Endothelial cell (in vitro differentiated cells): ENCODE results near the gene CHRNA3. TPM values are rescaled to one million over a fixed set of nuclear protein-coding genes. Genes with fewer than 3 reads are reported as not detected.

Source experiments
- DNase-seq: peaks from one replicate; pipeline ENCODE4 v3.0.0; 2021; ENCODE audit warnings: low spot score
- H3K27ac Mint-ChIP-seq: one replicate; pipeline ENCODE4 v1.8.0; 2021; ENCODE audit warnings: mixed read lengths, inconsistent platforms; ENCODE audit not compliant: unreplicated experiment
- H3K27me3 Mint-ChIP-seq: one replicate; pipeline ENCODE4 v1.8.0; 2021; ENCODE audit warnings: mild to moderate bottlenecking, moderate library complexity, mixed read lengths, inconsistent platforms; ENCODE audit not compliant: unreplicated experiment
- H3K36me3 Mint-ChIP-seq: one replicate; pipeline ENCODE4 v1.8.0; 2021; ENCODE audit warnings: mild to moderate bottlenecking, low read depth, mixed read lengths, inconsistent platforms; ENCODE audit not compliant: unreplicated experiment
- H3K4me1 Mint-ChIP-seq: one replicate; pipeline ENCODE4 v1.8.0; 2021; ENCODE audit warnings: mild to moderate bottlenecking, mixed read lengths, inconsistent platforms; ENCODE audit not compliant: unreplicated experiment
- H3K4me3 Mint-ChIP-seq: one replicate; pipeline ENCODE4 v1.8.0; 2021; ENCODE audit warnings: mild to moderate bottlenecking, mixed read lengths, inconsistent platforms; ENCODE audit not compliant: unreplicated experiment
- H3K9me3 Mint-ChIP-seq: one replicate; pipeline ENCODE4 v1.8.0; 2021; ENCODE audit warnings: mixed read lengths, inconsistent platforms; ENCODE audit not compliant: unreplicated experiment
- total RNA-seq: library from RNA; stranded (reverse); fragmentation: NEBNext Ultra II Directional; extraction: Animal tissue kit (Norgen Biotek cat#: 25700); gene quantifications from one replicate; pipeline ENCODE4 v1.2.1, GENCODE V29; 2021; ENCODE audit not compliant: unreplicated experiment
- TF ChIP-seq, protein P1 (sequence below): fragments of 200-600 bp; sonication (generic); IDR thresholded peaks from one replicate; pipeline ENCODE4 v1.5.0; 2021; ENCODE audit warnings: antibody characterized with exemption; ENCODE audit not compliant: unreplicated experiment

Gene CHRNA3
- total RNA-seq, 1 donor from 2014 or later: 0.74 TPM

- no peaks in the 10 kb centered on the region for H3K36me3 Mint-ChIP-seq
- no peak overlapping the region for H3K27ac Mint-ChIP-seq
- peaks cover 6% of the 10 kb centered on the region for H3K27me3 Mint-ChIP-seq
- TF ChIP-seq, protein P1, sequence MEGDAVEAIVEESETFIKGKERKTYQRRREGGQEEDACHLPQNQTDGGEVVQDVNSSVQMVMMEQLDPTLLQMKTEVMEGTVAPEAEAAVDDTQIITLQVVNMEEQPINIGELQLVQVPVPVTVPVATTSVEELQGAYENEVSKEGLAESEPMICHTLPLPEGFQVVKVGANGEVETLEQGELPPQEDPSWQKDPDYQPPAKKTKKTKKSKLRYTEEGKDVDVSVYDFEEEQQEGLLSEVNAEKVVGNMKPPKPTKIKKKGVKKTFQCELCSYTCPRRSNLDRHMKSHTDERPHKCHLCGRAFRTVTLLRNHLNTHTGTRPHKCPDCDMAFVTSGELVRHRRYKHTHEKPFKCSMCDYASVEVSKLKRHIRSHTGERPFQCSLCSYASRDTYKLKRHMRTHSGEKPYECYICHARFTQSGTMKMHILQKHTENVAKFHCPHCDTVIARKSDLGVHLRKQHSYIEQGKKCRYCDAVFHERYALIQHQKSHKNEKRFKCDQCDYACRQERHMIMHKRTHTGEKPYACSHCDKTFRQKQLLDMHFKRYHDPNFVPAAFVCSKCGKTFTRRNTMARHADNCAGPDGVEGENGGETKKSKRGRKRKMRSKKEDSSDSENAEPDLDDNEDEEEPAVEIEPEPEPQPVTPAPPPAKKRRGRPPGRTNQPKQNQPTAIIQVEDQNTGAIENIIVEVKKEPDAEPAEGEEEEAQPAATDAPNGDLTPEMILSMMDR: no peak
- H3K4me1 Mint-ChIP-seq: no peaks in the 10 kb centered on the region
- no peak for DNase-seq
- H3K4me3 Mint-ChIP-seq: no peak overlapping the region
- no peaks in the 10 kb centered on the region for H3K9me3 Mint-ChIP-seq
Observed at GRCh38 chr15:78634210-78635145, 13.7 kb upstream of the CHRNA3 start.

DNA sequence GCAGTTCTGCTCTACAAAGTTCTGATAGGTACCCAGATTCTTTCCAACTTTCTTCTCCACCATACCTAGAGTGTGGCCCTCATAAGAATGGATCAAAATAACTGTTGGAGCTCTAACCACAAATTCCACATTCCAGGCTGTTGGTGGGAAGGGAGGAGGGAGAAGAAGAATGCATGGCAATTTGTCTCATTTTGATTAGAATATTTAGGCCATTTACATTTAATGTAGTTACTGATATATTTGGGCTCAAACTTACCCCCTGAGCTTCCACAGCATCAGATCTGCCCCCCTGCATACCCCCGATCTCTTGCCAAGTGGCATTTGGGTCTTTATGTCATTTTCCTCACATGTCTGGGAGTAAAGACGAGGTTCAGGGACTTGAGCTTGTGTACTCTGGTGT lies 12.6 kb upstream of the CHRNA3 start:
- Mint-ChIP-seq H3K27ac (no peak overlapping the region), H3K9me3 (no peaks in the 10 kb centered on the region), H3K27me3 (peaks cover 6% of the 10 kb centered on the region), H3K36me3 (no peaks in the 10 kb centered on the region), H3K4me1 (no peaks in the 10 kb centered on the region), H3K4me3 (no peak overlapping the region)
- no peak for DNase-seq
- TF ChIP-seq, protein P1: no peak

DNA sequence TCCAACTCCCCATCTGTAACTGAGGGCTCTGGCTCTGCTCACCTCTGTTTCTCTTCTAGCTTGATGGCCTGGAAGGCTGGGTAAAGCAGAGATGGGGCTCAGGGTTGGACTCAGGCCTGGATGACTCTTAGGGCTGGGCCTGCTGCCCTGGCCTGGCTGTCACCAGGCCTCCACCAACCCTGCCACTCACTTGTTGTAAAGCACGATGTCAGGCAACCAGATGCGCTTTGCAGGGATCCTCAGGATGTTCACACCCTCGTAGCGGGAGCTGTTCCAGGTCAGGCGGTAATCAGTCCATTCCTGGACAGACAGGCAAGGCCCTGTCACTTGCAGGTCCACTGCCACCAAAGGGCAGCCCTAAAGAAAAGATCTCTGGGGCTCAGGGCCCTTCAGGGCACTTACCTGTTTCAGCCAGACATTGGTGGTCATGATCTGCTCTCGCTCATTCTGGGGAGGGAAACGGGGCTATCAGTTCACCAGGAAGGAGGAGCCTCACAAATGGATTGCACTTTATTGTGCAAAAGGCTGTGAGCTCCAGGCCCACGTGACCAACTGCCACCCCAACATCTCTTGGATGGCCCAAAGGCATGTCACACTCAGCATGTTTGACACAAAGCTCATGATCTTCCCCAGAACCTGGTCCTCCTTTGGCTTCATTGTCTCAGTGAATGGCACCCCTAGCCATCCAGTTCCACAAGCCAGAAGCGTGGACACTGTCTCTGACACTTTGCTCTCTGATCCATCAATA lies 10.3 kb upstream of the CHRNA3 start:
- no peak for DNase-seq
- Mint-ChIP-seq H3K4me3 (no peak overlapping the region), H3K36me3 (no peaks in the 10 kb centered on the region), H3K27ac (no peak overlapping the region), H3K27me3 (peaks cover 6% of the 10 kb centered on the region), H3K9me3 (no peaks in the 10 kb centered on the region), H3K4me1 (no peaks in the 10 kb centered on the region)
- TF ChIP-seq, protein P1: no peak

GRCh38 chr15:78629716-78630065 lies 8.9 kb upstream of the CHRNA3 start:
- H3K9me3 Mint-ChIP-seq: no peaks in the 10 kb centered on the region
- no peak for DNase-seq
- no peak overlapping the region for H3K4me3 Mint-ChIP-seq
- peaks cover 4% of the 10 kb centered on the region for H3K27me3 Mint-ChIP-seq
- no peak overlapping the region for H3K27ac Mint-ChIP-seq
- TF ChIP-seq, protein P1: no peak
- peaks cover 5% of the 10 kb centered on the region for H3K4me1 Mint-ChIP-seq
- no peaks in the 10 kb centered on the region for H3K36me3 Mint-ChIP-seq
